Smooth muscle cell (in vitro differentiated cells): ENCODE measurements around the gene RNASEH2A. TPM values are rescaled to one million over a fixed set of nuclear protein-coding genes. Genes with fewer than 3 reads are reported as not detected.

Experiments used
- DNase-seq: peaks from one replicate; lab custom pipeline; 2025; ENCODE audit not compliant: unreplicated experiment; lab: John Stamatoyannopoulos, UW
- H2AFZ ChIP-seq: fragments of 200-600 bp; sonication (generic); 2 replicates; pipeline ENCODE4 v1.6.0; 2016; ENCODE audit warnings: antibody characterized with exemption, low read depth, mild to moderate bottlenecking
- H3F3A ChIP-seq: fragments of 200-600 bp; sonication (generic); 2 replicates; pipeline ENCODE4 v1.6.0; 2017; ENCODE audit warnings: antibody characterized with exemption, low read depth
- H3K27ac ChIP-seq: fragments of 200-600 bp; sonication (generic); 2 replicates; pipeline ENCODE4 v1.5.1; 2016; ENCODE audit warnings: low read depth, mild to moderate bottlenecking
- H3K27me3 ChIP-seq: fragments of 200-600 bp; sonication (generic); 2 replicates; pipeline ENCODE4 v1.6.1; 2016; ENCODE audit warnings: low read depth, mild to moderate bottlenecking
- H3K36me3 ChIP-seq: fragments of 200-600 bp; sonication (generic); 2 replicates; pipeline ENCODE4 v1.5.1; 2016; ENCODE audit warnings: low read depth
- H3K4me1 ChIP-seq: fragments of 200-600 bp; sonication (generic); 2 replicates; pipeline ENCODE4 v1.5.1; 2016; ENCODE audit warnings: low read depth
- H3K4me2 ChIP-seq: fragments of 200-600 bp; sonication (generic); 2 replicates; pipeline ENCODE4 v1.6.0; 2016; ENCODE audit warnings: mild to moderate bottlenecking
- H3K4me3 ChIP-seq: fragments of 200-600 bp; sonication (generic); 2 replicates; pipeline ENCODE4 v1.5.1; 2016; ENCODE audit warnings: mild to moderate bottlenecking
- H3K79me2 ChIP-seq: fragments of 200-600 bp; sonication (generic); 2 replicates; pipeline ENCODE4 v1.6.0; 2016; ENCODE audit warnings: low read depth, mild to moderate bottlenecking
- H3K9ac ChIP-seq: fragments of 200-600 bp; sonication (generic); 2 replicates; pipeline ENCODE4 v1.6.0; 2016; ENCODE audit warnings: low read depth
- H3K9me3 ChIP-seq: fragments of 200-600 bp; sonication (generic); replicated peaks from 2 replicates; pipeline ENCODE4 v1.5.1; 2016; ENCODE audit warnings: low read depth
- H4K20me1 ChIP-seq: fragments of 200-600 bp; sonication (generic); 2 replicates; pipeline ENCODE4 v1.6.0; 2016; ENCODE audit warnings: low read depth
- WGBS: methylation state at CpG from one replicate; pipeline ENCODE4 v1.1.7; 2016; ENCODE audit warnings: low lambda C conversion rate; 5-methylcytosine and 5-hydroxymethylcytosine counted together
- polyA plus RNA-seq: library from polyadenylated mRNA; unstranded; fragments of >200 nt; fragmentation: Nextera tagmentation; extraction: Ambion mirVana; gene quantifications from 2 replicates; pipeline ENCODE4 v1.2.1, GENCODE V29; 2016
- total RNA-seq: library from RNA; depleted of rRNA; stranded (reverse); fragments of >200 nt; gene quantifications from 2 replicates; pipeline ENCODE4 v1.2.3, GENCODE V29; 2014
- TF ChIP-seq, protein P1 (sequence below): fragments of 200-600 bp; sonication (generic); IDR thresholded peaks from 2 replicates; pipeline ENCODE4 v1.5.1; 2017; ENCODE audit warnings: borderline replicate concordance, mild to moderate bottlenecking, antibody characterized with exemption; ENCODE audit not compliant: insufficient read depth, poor library complexity, severe bottlenecking

The RNASEH2A gene
- total and polyA plus RNA-seq, 2 experiments from 2014 or later: 15.7 to 34.9 TPM

DNA sequence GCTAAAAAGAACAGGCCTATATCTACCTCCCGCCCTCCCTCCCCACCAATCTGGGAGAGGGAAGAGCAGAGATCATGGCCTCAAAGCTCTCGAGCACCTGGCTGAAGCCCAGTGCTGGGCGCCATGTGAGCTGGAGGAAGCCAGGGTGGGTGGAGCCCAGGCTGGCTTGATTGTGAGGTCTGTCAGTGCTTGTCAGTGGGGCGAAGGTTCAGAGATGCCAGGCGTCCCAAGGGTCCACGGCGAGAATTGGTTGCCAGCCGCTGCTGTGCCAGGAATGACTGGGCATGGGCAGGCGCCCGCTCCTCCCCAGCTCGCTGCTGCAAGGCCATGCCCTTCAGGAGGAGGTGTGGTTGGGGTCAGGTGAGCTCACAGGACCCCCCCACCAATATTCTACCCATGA, 43.3 kb upstream of the RNASEH2A start:
- no peaks in the 10 kb centered on the region for H3K79me2 ChIP-seq
- no peak overlapping the region for H3K9ac ChIP-seq
- no peaks in the 10 kb centered on the region for H4K20me1 ChIP-seq
- no peaks in the 10 kb centered on the region for H3K36me3 ChIP-seq
- no peaks in the 10 kb centered on the region for H3K4me1 ChIP-seq
- no peak for DNase-seq
- H3K27me3 ChIP-seq: no peaks in the 10 kb centered on the region
- H2AFZ ChIP-seq: no peak overlapping the region
- no peak overlapping the region for H3K27ac ChIP-seq
- H3K4me3 ChIP-seq: no peak overlapping the region
- no peaks in the 10 kb centered on the region for H3K9me3 ChIP-seq
- TF ChIP-seq, protein P1, sequence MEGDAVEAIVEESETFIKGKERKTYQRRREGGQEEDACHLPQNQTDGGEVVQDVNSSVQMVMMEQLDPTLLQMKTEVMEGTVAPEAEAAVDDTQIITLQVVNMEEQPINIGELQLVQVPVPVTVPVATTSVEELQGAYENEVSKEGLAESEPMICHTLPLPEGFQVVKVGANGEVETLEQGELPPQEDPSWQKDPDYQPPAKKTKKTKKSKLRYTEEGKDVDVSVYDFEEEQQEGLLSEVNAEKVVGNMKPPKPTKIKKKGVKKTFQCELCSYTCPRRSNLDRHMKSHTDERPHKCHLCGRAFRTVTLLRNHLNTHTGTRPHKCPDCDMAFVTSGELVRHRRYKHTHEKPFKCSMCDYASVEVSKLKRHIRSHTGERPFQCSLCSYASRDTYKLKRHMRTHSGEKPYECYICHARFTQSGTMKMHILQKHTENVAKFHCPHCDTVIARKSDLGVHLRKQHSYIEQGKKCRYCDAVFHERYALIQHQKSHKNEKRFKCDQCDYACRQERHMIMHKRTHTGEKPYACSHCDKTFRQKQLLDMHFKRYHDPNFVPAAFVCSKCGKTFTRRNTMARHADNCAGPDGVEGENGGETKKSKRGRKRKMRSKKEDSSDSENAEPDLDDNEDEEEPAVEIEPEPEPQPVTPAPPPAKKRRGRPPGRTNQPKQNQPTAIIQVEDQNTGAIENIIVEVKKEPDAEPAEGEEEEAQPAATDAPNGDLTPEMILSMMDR: no peak
- peaks cover 2% of the 10 kb centered on the region for H3F3A ChIP-seq
- WGBS: 92% methylated on average over 11 of the region's 11 CpGs
- H3K4me2 ChIP-seq: no peak overlapping the region

DNA sequence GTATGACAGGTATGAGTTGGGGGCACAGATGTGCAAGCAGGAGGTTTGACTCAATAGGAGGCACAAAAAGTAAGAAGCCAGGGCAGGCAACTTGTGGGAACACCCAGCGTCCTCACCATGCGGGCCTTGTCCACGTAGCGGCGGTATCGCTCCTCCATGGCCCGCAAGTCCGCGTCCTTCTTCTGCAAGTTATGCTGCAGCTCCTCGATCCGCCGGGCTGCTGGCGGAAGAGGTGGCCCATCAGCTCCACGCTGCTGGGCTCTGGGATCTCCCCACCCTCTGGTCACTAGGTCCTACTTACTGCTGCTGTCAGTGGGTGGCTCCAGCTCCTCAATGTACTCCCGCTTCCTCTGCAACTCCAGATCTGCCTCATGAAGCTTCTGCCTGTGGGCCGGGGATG, 41.7 kb upstream of the RNASEH2A start:
- TF ChIP-seq, protein P1: no peak
- Histone ChIP-seq H3K9me3 (no peaks in the 10 kb centered on the region), H2AFZ (no peak overlapping the region), H3K36me3 (no peaks in the 10 kb centered on the region), H3K27me3 (no peaks in the 10 kb centered on the region), H3K4me1 (peaks cover 4% of the 10 kb centered on the region), H4K20me1 (no peaks in the 10 kb centered on the region), H3F3A (no peaks in the 10 kb centered on the region), H3K9ac (no peak overlapping the region), H3K27ac (no peak overlapping the region), H3K4me2 (no peak overlapping the region), H3K4me3 (no peak overlapping the region), H3K79me2 (no peaks in the 10 kb centered on the region)
- 94% methylated on average over 11 of the region's 16 CpGs for WGBS
- DNase-seq: no peak

DNA sequence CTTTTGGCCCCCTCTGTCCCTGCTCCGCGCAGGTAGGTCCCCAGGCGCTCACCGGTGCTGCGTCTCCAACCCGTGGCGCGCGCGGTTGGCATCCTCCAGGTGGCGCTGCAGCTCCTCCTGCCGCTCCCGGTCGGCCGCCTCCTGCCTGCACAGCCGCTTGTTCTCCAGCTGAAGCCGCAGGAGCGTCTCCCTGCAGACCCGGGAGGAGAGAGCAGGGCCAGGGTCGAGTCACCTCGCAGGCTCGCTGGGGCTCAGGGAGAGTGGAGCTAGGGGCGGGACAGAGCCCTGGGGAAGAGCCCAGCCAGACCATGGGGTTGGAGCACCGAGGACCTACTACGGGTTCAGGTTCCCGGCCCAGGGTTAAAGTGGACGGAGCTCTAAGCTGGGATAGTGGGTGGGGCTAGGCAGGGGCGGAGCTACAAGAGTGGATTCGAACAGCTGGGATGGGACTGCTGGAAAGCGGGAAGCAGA, 40.3 kb upstream of the RNASEH2A start:
- TF ChIP-seq, protein P1: peak; percentile 62
- whole genome bisulfite sequencing: 52% methylated on average over 26 of the region's 30 CpGs
- H3K9me3 ChIP-seq: no peaks in the 10 kb centered on the region
- H3F3A ChIP-seq: no peaks in the 10 kb centered on the region
- H3K4me1 ChIP-seq: peaks cover 6% of the 10 kb centered on the region
- no peak overlapping the region for H2AFZ ChIP-seq
- H3K9ac ChIP-seq: no peak overlapping the region
- no peak overlapping the region for H3K27ac ChIP-seq
- peak overlapping the region; percentile 80 for H3K4me2 ChIP-seq
- no peaks in the 10 kb centered on the region for H3K79me2 ChIP-seq
- H3K27me3 ChIP-seq: no peaks in the 10 kb centered on the region
- peak overlapping the region; percentile 58 for H3K4me3 ChIP-seq
- no peaks in the 10 kb centered on the region for H3K36me3 ChIP-seq
- peak; percentile 33 for DNase-seq
- no peaks in the 10 kb centered on the region for H4K20me1 ChIP-seq

DNA sequence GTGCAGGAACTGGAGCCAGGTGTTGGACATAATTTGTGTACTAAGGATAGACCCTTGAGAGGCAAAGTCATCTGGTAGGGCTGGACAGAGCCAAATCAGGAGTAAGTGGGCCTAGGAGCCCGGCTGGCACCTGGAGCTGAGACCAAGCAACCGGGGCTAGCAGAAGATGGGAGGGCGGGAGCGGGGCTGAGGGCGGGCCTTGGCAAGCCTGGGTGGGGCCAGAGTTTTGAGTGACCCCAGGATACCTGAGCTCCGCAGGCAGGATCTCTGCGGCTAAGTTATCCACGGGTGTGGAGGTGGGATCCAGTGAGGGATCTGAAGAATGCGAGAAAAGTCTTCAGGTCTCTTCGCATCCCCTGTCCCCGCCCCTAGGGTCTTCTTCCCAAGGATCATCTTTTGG, 39.2 kb upstream of the RNASEH2A start:
- no peaks in the 10 kb centered on the region for H3F3A ChIP-seq
- H3K27me3 ChIP-seq: no peaks in the 10 kb centered on the region
- H3K4me1 ChIP-seq: peaks cover 6% of the 10 kb centered on the region
- no peak overlapping the region for H3K27ac ChIP-seq
- 95% methylated on average over 7 of the region's 11 CpGs for WGBS
- TF ChIP-seq, protein P1: no peak
- no peaks in the 10 kb centered on the region for H3K79me2 ChIP-seq
- H3K36me3 ChIP-seq: no peaks in the 10 kb centered on the region
- no peak overlapping the region for H3K4me3 ChIP-seq
- H4K20me1 ChIP-seq: no peaks in the 10 kb centered on the region
- no peak for DNase-seq
- H3K9me3 ChIP-seq: no peaks in the 10 kb centered on the region
- H3K4me2 ChIP-seq: no peak overlapping the region
- no peak overlapping the region for H3K9ac ChIP-seq
- no peak overlapping the region for H2AFZ ChIP-seq
